ENCODE results near the gene ARMH3. TPM values are rescaled to one million over a fixed set of nuclear protein-coding genes. Genes with fewer than 3 reads are reported as not detected.

The ARMH3 gene
- total RNA-seq, 1 donor from 2014 or later, result 28.8 TPM

- Mint-ChIP-seq H3K27me3 (ENCODE audit: unreplicated experiment) (no peaks in the 10 kb centered on the region), H3K27ac (ENCODE audit: unreplicated experiment) (no peak overlapping the region), H3K4me1 (ENCODE audit: unreplicated experiment) (no peaks in the 10 kb centered on the region), H3K9me3 (ENCODE audit: unreplicated experiment) (no peaks in the 10 kb centered on the region), H3K36me3 (ENCODE audit: unreplicated experiment) (peaks cover 38% of the 10 kb centered on the region), H3K4me3 (ENCODE audit: unreplicated experiment) (no peak overlapping the region)
- no peak for TF ChIP-seq CTCF (IDR thresholded peaks at IDR 0.05)
- no peak for DNase-seq (ENCODE audit: extremely low spot score, unreplicated experiment)
These were observed 22.2 kb downstream of the ARMH3 start for GRCh38 chr10:102033787-102034186.

GRCh38 chr10:102027261-102027660 is 28.7 kb downstream of the ARMH3 start:
- no peak for DNase-seq (ENCODE audit: extremely low spot score, unreplicated experiment)
- Mint-ChIP-seq H3K9me3 (ENCODE audit: unreplicated experiment) (no peaks in the 10 kb centered on the region), H3K36me3 (ENCODE audit: unreplicated experiment) (peaks cover 47% of the 10 kb centered on the region), H3K4me1 (ENCODE audit: unreplicated experiment) (no peaks in the 10 kb centered on the region), H3K27ac (ENCODE audit: unreplicated experiment) (no peak overlapping the region), H3K4me3 (ENCODE audit: unreplicated experiment) (no peak overlapping the region), H3K27me3 (ENCODE audit: unreplicated experiment) (no peaks in the 10 kb centered on the region)
- TF ChIP-seq CTCF (IDR thresholded peaks at IDR 0.05), result no peak

- no peak for TF ChIP-seq CTCF (IDR thresholded peaks at IDR 0.05)
- DNase-seq (ENCODE audit: extremely low spot score, unreplicated experiment), result no peak
- Mint-ChIP-seq H3K4me3 (ENCODE audit: unreplicated experiment) (no peak overlapping the region), H3K27ac (ENCODE audit: unreplicated experiment) (no peak overlapping the region), H3K27me3 (ENCODE audit: unreplicated experiment) (no peaks in the 10 kb centered on the region), H3K4me1 (ENCODE audit: unreplicated experiment) (no peaks in the 10 kb centered on the region), H3K9me3 (ENCODE audit: unreplicated experiment) (no peaks in the 10 kb centered on the region), H3K36me3 (ENCODE audit: unreplicated experiment) (peaks cover 38% of the 10 kb centered on the region)
These were observed 31.2 kb downstream of the ARMH3 start for GRCh38 chr10:102024799-102025198.

- H3K9me3 Mint-ChIP-seq (ENCODE audit: unreplicated experiment), result no peaks in the 10 kb centered on the region
- H3K27ac Mint-ChIP-seq (ENCODE audit: unreplicated experiment), result no peak overlapping the region
- peaks cover 38% of the 10 kb centered on the region for H3K36me3 Mint-ChIP-seq (ENCODE audit: unreplicated experiment)
- TF ChIP-seq CTCF (IDR thresholded peaks at IDR 0.05), result no peak
- H3K4me3 Mint-ChIP-seq (ENCODE audit: unreplicated experiment), result no peak overlapping the region
- no peaks in the 10 kb centered on the region for H3K4me1 Mint-ChIP-seq (ENCODE audit: unreplicated experiment)
- DNase-seq (ENCODE audit: extremely low spot score, unreplicated experiment), result no peak
- no peaks in the 10 kb centered on the region for H3K27me3 Mint-ChIP-seq (ENCODE audit: unreplicated experiment)
These were observed 35.0 kb downstream of the ARMH3 start for GRCh38 chr10:102020938-102021337.

GRCh38 chr10:102017295-102017694 is 38.7 kb downstream of the ARMH3 start:
- Mint-ChIP-seq H3K4me3 (ENCODE audit: unreplicated experiment) (no peak overlapping the region), H3K27me3 (ENCODE audit: unreplicated experiment) (no peaks in the 10 kb centered on the region), H3K4me1 (ENCODE audit: unreplicated experiment) (no peaks in the 10 kb centered on the region), H3K27ac (ENCODE audit: unreplicated experiment) (no peak overlapping the region), H3K9me3 (ENCODE audit: unreplicated experiment) (no peaks in the 10 kb centered on the region), H3K36me3 (ENCODE audit: unreplicated experiment) (peaks cover 26% of the 10 kb centered on the region)
- no peak for TF ChIP-seq CTCF (IDR thresholded peaks at IDR 0.05)
- no peak for DNase-seq (ENCODE audit: extremely low spot score, unreplicated experiment)
